Measurements from ENCODE around the gene FGA.
"Not testable (repeated sequence)": the region's sequence is repeated elsewhere in the genome, so short reads cannot be mapped to it uniquely, and the experiment has no call there.

FGA gene

GRCh38 chr4:154612472-154613414 is 22.2 kb upstream of the FGA start, which contains the start of gene FGG:
FGG (minus strand) TSS chr4:154612656; CDS start chr4:154612609, 47 bp downstream.
- no peak within 1 kb of the TSS for H3K4me3 Mint-ChIP-seq
- no peak for DNase-seq (ENCODE audit: low spot score in 2 of 2)
- no peak for ATAC-seq
- H3K36me3 Mint-ChIP-seq: no peaks in the 10 kb centered on the region
- no peaks in the 10 kb centered on the region for H3K9me3 Mint-ChIP-seq
- H3K4me1 Mint-ChIP-seq: no peaks in the 10 kb centered on the region
- no peak within 1 kb of the TSS for H3K27ac Mint-ChIP-seq

- no peaks in the 10 kb centered on the region for H3K4me1 Mint-ChIP-seq
- H3K36me3 Mint-ChIP-seq: no peaks in the 10 kb centered on the region
- H3K9me3 Mint-ChIP-seq: no peaks in the 10 kb centered on the region
- no peak overlapping the region for H3K4me3 Mint-ChIP-seq
- H3K27ac Mint-ChIP-seq: no peak overlapping the region
- DNase-seq (ENCODE audit: low spot score in 2 of 2) (no peak), ATAC-seq (no peak)
Observed at GRCh38 chr4:154611833-154612232, 21.3 kb upstream of the FGA start.

GRCh38 chr4:154610582-154610981 is 20.0 kb upstream of the FGA start:
- DNase-seq (ENCODE audit: low spot score in 2 of 2): no peak
- Mint-ChIP-seq H3K4me1 (no peaks in the 10 kb centered on the region), H3K27ac (no peak overlapping the region), H3K36me3 (no peaks in the 10 kb centered on the region), H3K4me3 (no peak overlapping the region), H3K9me3 (no peaks in the 10 kb centered on the region)
- no peak for ATAC-seq

- Mint-ChIP-seq H3K4me1 (no peaks in the 10 kb centered on the region), H3K4me3 (no peak overlapping the region), H3K27ac (no peak overlapping the region), H3K9me3 (no peaks in the 10 kb centered on the region), H3K36me3 (no peaks in the 10 kb centered on the region)
- DNase-seq (ENCODE audit: low spot score in 2 of 2) (no peak), ATAC-seq (no peak)
Observed at GRCh38 chr4:154609532-154609931, 19.0 kb upstream of the FGA start.

GRCh38 chr4:154608361-154609252 is 18.1 kb upstream of the FGA start:
- H3K27ac Mint-ChIP-seq: no peak overlapping the region
- DNase-seq (ENCODE audit: low spot score in 2 of 2) (no peak), ATAC-seq (no peak)
- H3K36me3 Mint-ChIP-seq: no peaks in the 10 kb centered on the region
- H3K4me1 Mint-ChIP-seq: no peaks in the 10 kb centered on the region
- no peaks in the 10 kb centered on the region for H3K9me3 Mint-ChIP-seq
- no peak overlapping the region for H3K4me3 Mint-ChIP-seq

- no peak for ATAC-seq
- Mint-ChIP-seq H3K9me3 (no peaks in the 10 kb centered on the region), H3K4me3 (no peak overlapping the region), H3K36me3 (no peaks in the 10 kb centered on the region), H3K27ac (no peak overlapping the region), H3K4me1 (no peaks in the 10 kb centered on the region)
- no peak for DNase-seq (ENCODE audit: low spot score in 2 of 2)
Observed at GRCh38 chr4:154606728-154607723, 16.5 kb upstream of the FGA start.

- H3K4me1 Mint-ChIP-seq: no peaks in the 10 kb centered on the region
- no peak overlapping the region for H3K4me3 Mint-ChIP-seq
- no peaks in the 10 kb centered on the region for H3K36me3 Mint-ChIP-seq
- H3K27ac Mint-ChIP-seq: no peak overlapping the region
- H3K9me3 Mint-ChIP-seq: no peaks in the 10 kb centered on the region
- no peak for DNase-seq (ENCODE audit: low spot score in 2 of 2)
- ATAC-seq: no peak
Observed at GRCh38 chr4:154604696-154605200, 14.2 kb upstream of the FGA start.

GRCh38 chr4:154603033-154603943 is 12.7 kb upstream of the FGA start:
- no peaks in the 10 kb centered on the region for H3K9me3 Mint-ChIP-seq
- no peak overlapping the region for H3K27ac Mint-ChIP-seq
- ATAC-seq: no peak
- H3K4me1 Mint-ChIP-seq: no peaks in the 10 kb centered on the region
- no peak for DNase-seq (ENCODE audit: low spot score in 2 of 2)
- H3K4me3 Mint-ChIP-seq: no peak overlapping the region
- no peaks in the 10 kb centered on the region for H3K36me3 Mint-ChIP-seq

GRCh38 chr4:154602404-154603020 is 12.0 kb upstream of the FGA start:
- no peaks in the 10 kb centered on the region for H3K36me3 Mint-ChIP-seq

GRCh38 chr4:154597798-154598774 is 7.5 kb upstream of the FGA start:
- H3K9me3 Mint-ChIP-seq: no peaks in the 10 kb centered on the region
- no peak for ATAC-seq
- no peaks in the 10 kb centered on the region for H3K4me1 Mint-ChIP-seq
- DNase-seq (ENCODE audit: low spot score in 2 of 2): no peak
- no peak overlapping the region for H3K27ac Mint-ChIP-seq
- no peaks in the 10 kb centered on the region for H3K36me3 Mint-ChIP-seq
- H3K4me3 Mint-ChIP-seq: no peak overlapping the region

More at GRCh38 chr4:154602404-154603020, 12.0 kb upstream of the FGA start:
- ATAC-seq (no peak), DNase-seq (ENCODE audit: low spot score in 2 of 2) (no peak)
- Mint-ChIP-seq H3K4me1 (no peaks in the 10 kb centered on the region), H3K4me3 (no peak overlapping the region), H3K27ac (no peak overlapping the region), H3K9me3 (no peaks in the 10 kb centered on the region)

GRCh38 chr4:154597281-154597680 is 6.7 kb upstream of the FGA start:
- ATAC-seq; H3K9me3 Mint-ChIP-seq; H3K4me1 Mint-ChIP-seq; DNase-seq (ENCODE audit: low spot score in 2 of 2); H3K36me3 Mint-ChIP-seq; H3K27ac Mint-ChIP-seq; H3K4me3 Mint-ChIP-seq: not testable (repeated sequence)

GRCh38 chr4:154595807-154596206 is 5.3 kb upstream of the FGA start:
- no peaks in the 10 kb centered on the region for H3K4me1 Mint-ChIP-seq
- no peak overlapping the region for H3K27ac Mint-ChIP-seq
- no peaks in the 10 kb centered on the region for H3K36me3 Mint-ChIP-seq
- no peaks in the 10 kb centered on the region for H3K9me3 Mint-ChIP-seq
- ATAC-seq: no peak
- DNase-seq (ENCODE audit: low spot score in 2 of 2): no peak
- H3K4me3 Mint-ChIP-seq: no peak overlapping the region
